ENCODE results near the gene SCAI.

The SCAI gene

GRCh38 chr9:125137200-125137599, 6.1 kb downstream of the SCAI start:
- TF ChIP-seq CTCF (IDR thresholded peaks at IDR 0.05), result no peak
- no peak for DNase-seq (ENCODE audit: low spot score)
- Histone ChIP-seq H3K4me3 (no peak overlapping the region), H3K27ac (no peak overlapping the region)

GRCh38 chr9:125134976-125135375, 8.4 kb downstream of the SCAI start:
- TF ChIP-seq CTCF (IDR thresholded peaks at IDR 0.05), result no peak
- Histone ChIP-seq H3K4me3 (no peak overlapping the region), H3K27ac (no peak overlapping the region)
- DNase-seq (ENCODE audit: low spot score), result no peak

DNA sequence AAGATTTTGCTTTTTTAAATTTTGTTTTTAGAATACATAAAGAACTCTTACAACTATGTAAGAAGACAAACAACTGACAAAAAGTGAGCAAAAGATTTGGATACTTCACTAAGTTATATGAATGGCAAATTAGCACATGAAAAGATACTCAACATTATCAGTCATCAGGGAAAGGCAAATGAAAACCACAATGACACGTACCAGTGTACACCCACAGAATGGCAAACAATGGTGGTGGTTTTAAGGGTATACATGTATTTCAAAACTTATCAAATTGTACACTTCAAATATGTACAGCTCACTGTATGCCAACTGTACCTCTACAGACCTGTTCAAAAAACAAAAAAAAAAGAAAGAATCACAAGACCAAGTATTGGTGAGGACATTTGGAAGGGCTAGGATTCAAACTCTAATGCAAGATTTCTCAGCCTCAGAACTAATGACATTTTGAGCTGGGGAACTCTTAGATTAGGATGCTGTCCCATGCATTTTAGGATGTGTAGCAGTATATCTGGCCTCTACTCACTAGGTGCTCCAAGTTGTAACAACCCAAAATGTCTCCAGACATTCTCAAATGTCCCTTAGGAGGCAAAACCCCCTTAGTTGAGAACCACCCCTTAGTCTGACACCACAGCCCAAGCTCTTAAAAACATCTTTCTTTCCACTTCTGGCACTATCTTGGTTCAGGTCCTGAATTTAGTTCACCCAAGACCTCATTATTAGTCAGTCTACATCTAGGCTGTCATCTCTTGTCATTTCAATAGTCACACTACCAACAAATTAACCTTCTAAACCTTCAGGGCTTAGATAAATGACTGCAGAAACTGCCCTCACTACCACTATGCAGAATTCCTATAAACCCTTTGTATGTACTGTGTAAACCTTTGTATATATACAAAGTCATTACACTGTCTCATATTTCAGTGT, 9.7 kb downstream of the SCAI start:
- no peak for DNase-seq (ENCODE audit: low spot score)
- no peak overlapping the region for H3K27ac ChIP-seq
- no peak for TF ChIP-seq CTCF (IDR thresholded peaks at IDR 0.05)
- H3K4me3 ChIP-seq, result no peak overlapping the region

DNA sequence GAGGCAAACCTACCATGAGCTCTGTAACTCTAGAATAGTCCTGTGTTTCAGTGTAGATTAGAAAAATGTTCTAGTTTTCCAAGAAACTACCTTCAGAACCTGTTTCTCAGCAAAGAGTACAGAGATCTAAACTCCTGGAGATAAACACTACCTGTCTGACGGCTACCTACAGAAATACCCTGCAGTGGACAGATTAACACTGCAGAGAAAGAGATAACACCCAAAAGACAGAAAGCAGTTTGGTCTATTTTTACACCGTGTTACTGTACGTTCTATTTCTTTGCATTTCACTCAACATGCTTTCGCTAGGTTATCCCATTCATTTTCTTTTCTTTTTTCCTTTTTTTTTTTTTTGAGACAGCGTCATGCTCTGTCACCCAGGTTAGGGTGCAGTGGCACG, 11.6 kb downstream of the SCAI start:
- TF ChIP-seq CTCF (IDR thresholded peaks at IDR 0.05), result no peak
- Histone ChIP-seq H3K27ac (no peak overlapping the region), H3K4me3 (no peak overlapping the region)
- no peak for DNase-seq (ENCODE audit: low spot score)

GRCh38 chr9:125126019-125126746, 17.1 kb downstream of the SCAI start:
- Histone ChIP-seq H3K27ac (peak overlapping the region in 1 of 2 donors; percentile 59), H3K4me3 (no peak overlapping the region)
- no peak for TF ChIP-seq CTCF (IDR thresholded peaks at IDR 0.05)
- peak; percentile 87 for DNase-seq (ENCODE audit: low spot score)

- Histone ChIP-seq H3K27ac (peak overlapping the region in 1 of 2 donors; percentile 59), H3K4me3 (no peak overlapping the region)
- no peak for DNase-seq (ENCODE audit: low spot score)
- no peak for TF ChIP-seq CTCF (IDR thresholded peaks at IDR 0.05)
Observed at GRCh38 chr9:125125523-125125922, 17.8 kb downstream of the SCAI start.

Measured in coronary artery (tissue), 2 donors.